Right lobe of liver (tissue), 4 donors: ENCODE measurements around the gene LHFPL2.

Experiments
- CTCF ChIP-seq, 4 donors: fragments of 200-600 bp in 3 of 4; fragments of 450-650 bp in 1 of 4; IDR thresholded peaks; one replicate each; pipeline versions ENCODE4 v1.5.1 to v1.8.0; 2016 to 2022; ENCODE audit warnings: antibody characterized with exemption in 4 of 4, mild to moderate bottlenecking in 2 of 4
- POLR2A ChIP-seq: fragments of 450-650 bp; IDR thresholded peaks from one replicate; pipeline ENCODE4 v1.6.1; 2017; ENCODE audit warnings: antibody characterized with exemption, mild to moderate bottlenecking
- donor health status: DM: no; HTN: no; CAD: no.
- donor health status: DM: no; HTN: no; CAD: no.
- donor health status: DM: no; HTN: yes; CAD: no.

DNA sequence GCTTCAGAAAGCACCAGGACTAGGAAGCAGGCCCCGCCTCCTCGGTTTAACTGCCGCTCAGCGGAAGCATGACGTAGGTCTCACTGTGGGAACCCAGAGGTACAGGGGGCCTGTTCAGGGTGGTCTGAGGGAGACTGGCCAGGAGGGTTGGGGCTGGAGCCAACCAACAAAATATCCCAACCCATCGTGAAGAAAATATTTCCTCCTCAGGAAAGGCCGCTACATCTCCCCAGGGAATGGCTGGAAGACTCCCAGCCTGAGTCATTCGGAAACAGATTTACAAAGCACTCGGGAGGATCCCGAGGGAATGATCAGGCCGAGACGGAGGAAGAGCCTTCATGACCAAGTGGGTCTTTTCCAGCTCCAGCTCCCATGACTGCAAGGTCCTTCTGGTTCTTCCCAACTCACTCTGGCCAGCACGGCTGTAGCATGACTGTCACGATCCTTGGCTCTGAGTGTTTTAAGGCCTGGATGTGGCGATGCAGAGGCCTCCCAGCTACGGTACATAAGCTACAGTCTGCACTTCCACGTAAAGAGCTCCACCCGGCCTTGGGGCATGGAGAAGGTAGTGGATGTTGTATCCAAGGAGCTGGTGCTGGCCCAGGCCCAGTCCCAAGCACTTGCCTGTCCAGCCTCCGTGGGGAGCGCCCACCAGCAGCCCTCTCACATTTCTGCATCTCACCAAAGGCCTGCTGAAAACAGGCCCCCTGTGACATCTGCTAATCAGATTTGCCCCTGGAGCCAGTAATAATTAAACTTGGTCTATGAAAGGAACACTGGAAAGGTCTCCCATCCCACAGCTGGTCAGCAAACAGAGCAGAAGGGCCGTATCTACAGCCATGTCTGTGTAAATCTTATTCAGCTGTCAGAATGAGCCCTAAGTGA lies 100.6 kb downstream of the LHFPL2 start:
- TF ChIP-seq CTCF (IDR thresholded peaks at IDR 0.05) (no peak), POLR2A (no peak)
